T-helper 2 cell treated with Interferon-gamma antibody and Interleukin-4, amounts not matched to agents 5 μg/mL and 100 μg/mL, for 36 hours (primary cell): Measurements from ENCODE around the gene FILIP1.

Experiments
- DNase-seq: peaks from one replicate; pipeline ENCODE4 v3.0.0; 2021; ENCODE audit warnings: low spot score
- H3K27ac Mint-ChIP-seq: one replicate; pipeline ENCODE4 v1.8.0; 2021; ENCODE audit warnings: mild to moderate bottlenecking, mixed read lengths
- H3K27me3 Mint-ChIP-seq: one replicate; pipeline ENCODE4 v1.8.0; 2021; ENCODE audit warnings: low read depth, mixed read lengths
- H3K36me3 Mint-ChIP-seq: one replicate; pipeline ENCODE4 v1.8.0; 2021; ENCODE audit warnings: low read depth, mixed read lengths
- H3K4me1 Mint-ChIP-seq: one replicate; pipeline ENCODE4 v1.8.0; 2021; ENCODE audit warnings: low read depth, mixed read lengths
- H3K4me3 Mint-ChIP-seq: one replicate; pipeline ENCODE4 v1.8.0; 2022; ENCODE audit warnings: mild to moderate bottlenecking, moderate library complexity, mixed read lengths
- H3K9me3 Mint-ChIP-seq: one replicate; pipeline ENCODE4 v1.8.0; 2021; ENCODE audit warnings: mixed read lengths

FILIP1 gene

DNA sequence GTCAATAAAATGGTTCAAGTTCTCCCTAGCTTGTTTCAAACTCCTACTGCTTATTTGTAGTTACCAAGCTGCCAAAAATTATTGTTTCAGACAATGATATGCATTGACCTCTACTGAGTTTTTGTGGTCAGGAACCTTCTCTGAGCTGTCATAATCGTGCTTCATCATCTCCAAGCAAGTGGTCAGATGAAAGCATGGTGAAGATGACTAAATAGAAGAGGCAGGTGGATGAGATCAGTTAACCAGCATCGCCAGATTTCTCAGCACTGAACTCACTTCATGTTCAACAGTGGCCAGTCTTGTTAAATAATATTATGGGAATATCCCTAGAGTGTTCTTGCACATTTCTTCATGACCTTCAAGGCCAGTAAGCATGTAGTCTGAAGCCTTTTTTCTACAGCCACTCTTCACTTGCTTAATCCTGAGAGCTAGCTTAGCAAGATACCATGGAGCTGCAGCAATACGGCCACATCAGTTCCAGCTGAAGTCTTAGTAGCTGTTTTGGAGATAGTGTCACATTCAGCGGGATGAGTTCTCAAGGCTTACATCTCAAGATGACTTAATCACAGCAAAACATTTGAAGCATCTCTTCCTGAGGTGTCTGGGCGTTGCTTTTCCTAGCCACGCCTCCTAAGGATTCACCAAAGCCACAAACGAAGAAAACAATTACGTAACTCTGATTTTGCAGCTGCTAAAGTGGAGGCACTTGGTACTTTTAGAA lies 107.4 kb downstream of the FILIP1 start:
- peaks cover 9% of the 10 kb centered on the region for H3K27me3 Mint-ChIP-seq
- no peaks in the 10 kb centered on the region for H3K4me1 Mint-ChIP-seq
- no peak overlapping the region for H3K27ac Mint-ChIP-seq
- H3K9me3 Mint-ChIP-seq = no peaks in the 10 kb centered on the region
- H3K4me3 Mint-ChIP-seq = no peak overlapping the region
- no peaks in the 10 kb centered on the region for H3K36me3 Mint-ChIP-seq
- no peak for DNase-seq

DNA sequence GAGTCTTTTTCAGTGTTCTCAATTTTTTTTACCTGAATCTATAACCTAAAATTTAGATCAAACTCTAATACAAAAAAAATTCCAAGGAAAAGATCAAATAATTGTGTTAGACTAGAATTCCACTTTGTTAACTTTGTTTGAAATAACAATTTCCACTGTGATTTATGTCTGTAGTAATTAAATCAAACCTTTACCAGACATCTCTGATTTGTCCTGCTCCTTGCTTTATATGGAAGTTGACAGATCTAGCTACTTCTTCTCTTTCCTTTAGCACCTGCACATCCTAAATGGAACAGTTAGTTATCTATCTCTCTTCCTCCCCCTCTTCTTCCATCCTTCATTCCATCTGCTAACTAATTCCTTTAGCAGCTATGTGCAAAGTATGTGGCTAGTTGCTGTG lies 109.5 kb downstream of the FILIP1 start:
- Mint-ChIP-seq H3K27ac (no peak overlapping the region), H3K27me3 (peaks cover 12% of the 10 kb centered on the region), H3K4me3 (no peak overlapping the region), H3K9me3 (no peaks in the 10 kb centered on the region), H3K36me3 (no peaks in the 10 kb centered on the region), H3K4me1 (no peaks in the 10 kb centered on the region)
- no peak for DNase-seq

DNA sequence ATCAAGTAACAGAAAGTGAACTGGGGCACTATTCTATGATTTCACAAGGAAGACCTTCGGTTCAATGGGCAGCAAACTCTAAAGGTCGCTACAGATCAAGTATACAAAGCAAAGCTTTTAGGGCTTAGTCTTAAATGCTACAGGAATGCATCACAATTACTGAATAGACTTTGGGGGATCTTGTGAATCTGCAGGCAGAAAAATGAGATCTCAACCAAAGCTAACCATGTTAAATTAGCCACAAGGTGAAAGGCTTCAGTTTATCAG lies 111.0 kb downstream of the FILIP1 start:
- Mint-ChIP-seq H3K9me3 (no peaks in the 10 kb centered on the region), H3K4me3 (no peak overlapping the region), H3K4me1 (no peaks in the 10 kb centered on the region), H3K27me3 (peaks cover 12% of the 10 kb centered on the region), H3K27ac (no peak overlapping the region), H3K36me3 (no peaks in the 10 kb centered on the region)
- DNase-seq = no peak

- Mint-ChIP-seq H3K27ac (no peak overlapping the region), H3K36me3 (no peaks in the 10 kb centered on the region), H3K27me3 (peaks cover 12% of the 10 kb centered on the region), H3K4me3 (no peak overlapping the region), H3K4me1 (no peaks in the 10 kb centered on the region), H3K9me3 (no peaks in the 10 kb centered on the region)
- DNase-seq = no peak
Observed at GRCh38 chr6:75381877-75382633, 111.5 kb downstream of the FILIP1 start.

- no peak for DNase-seq
- Mint-ChIP-seq H3K9me3 (no peaks in the 10 kb centered on the region), H3K36me3 (no peaks in the 10 kb centered on the region), H3K4me3 (no peak overlapping the region), H3K27ac (no peak overlapping the region), H3K4me1 (no peaks in the 10 kb centered on the region), H3K27me3 (peaks cover 21% of the 10 kb centered on the region)
Observed at GRCh38 chr6:75379536-75379935, 114.1 kb downstream of the FILIP1 start.

GRCh38 chr6:75378101-75378500 lies 115.5 kb downstream of the FILIP1 start:
- Mint-ChIP-seq H3K27me3 (peaks cover 21% of the 10 kb centered on the region), H3K4me1 (no peaks in the 10 kb centered on the region), H3K9me3 (no peaks in the 10 kb centered on the region)

DNA sequence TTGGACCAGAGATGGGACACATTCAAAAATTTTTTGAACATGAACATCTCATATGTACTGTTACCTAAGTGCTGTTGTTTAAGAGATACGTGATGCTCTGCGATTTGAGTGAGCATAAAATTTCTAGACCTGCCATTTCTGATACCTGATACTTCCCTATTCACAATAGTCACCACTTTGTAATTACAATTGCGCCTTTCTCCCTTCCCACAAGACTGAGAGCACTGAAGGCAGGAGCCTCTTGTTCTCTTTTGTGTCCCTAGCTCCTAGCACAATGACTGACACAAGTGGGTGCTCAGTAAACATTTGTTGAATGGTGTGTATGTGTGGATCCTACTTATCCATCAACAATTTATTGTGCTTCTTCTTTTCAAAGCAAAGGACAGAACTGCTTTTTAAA lies 116.2 kb downstream of the FILIP1 start:
- H3K27me3 Mint-ChIP-seq = peaks cover 21% of the 10 kb centered on the region
- no peaks in the 10 kb centered on the region for H3K4me1 Mint-ChIP-seq
- no peak for DNase-seq
- no peaks in the 10 kb centered on the region for H3K36me3 Mint-ChIP-seq
- H3K27ac Mint-ChIP-seq = no peak overlapping the region
- H3K4me3 Mint-ChIP-seq = no peak overlapping the region
- no peaks in the 10 kb centered on the region for H3K9me3 Mint-ChIP-seq

More at GRCh38 chr6:75378101-75378500, 115.5 kb downstream of the FILIP1 start:
- Mint-ChIP-seq H3K36me3 (no peaks in the 10 kb centered on the region), H3K4me3 (no peak overlapping the region), H3K27ac (no peak overlapping the region)
- DNase-seq = no peak

DNA sequence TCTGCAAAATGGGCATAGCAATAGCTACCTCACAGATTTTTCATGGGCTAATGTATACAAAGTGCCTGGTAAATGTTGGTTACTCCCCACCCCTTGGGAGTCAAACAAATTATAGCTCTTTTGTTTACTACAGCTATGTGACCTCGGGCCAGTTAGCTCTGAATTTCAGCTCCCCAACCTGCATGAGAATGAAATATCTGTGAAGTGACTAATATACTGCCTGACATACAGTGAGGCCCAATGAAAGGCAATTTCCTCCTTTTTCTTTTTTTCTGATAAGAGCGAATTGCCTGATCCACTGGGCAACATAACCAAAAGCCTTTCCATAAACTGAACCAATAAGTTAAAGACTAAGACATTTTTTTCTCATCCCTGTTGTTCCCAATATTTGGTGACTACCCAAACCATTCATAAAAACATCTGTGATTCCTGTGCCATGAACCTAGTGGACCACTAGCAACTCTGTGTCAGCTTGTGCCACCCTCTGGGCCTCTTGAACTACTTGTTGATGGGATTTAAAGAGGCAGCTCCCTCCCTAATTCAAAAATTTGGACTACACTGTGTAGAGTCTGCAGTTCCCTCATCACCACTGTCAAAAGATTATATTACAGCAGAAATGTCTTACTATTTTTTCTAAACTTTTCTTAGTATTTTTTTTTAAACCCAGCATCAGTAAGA lies 117.1 kb downstream of the FILIP1 start:
- H3K4me3 Mint-ChIP-seq = no peak overlapping the region

GRCh38 chr6:75374961-75375400 lies 118.6 kb downstream of the FILIP1 start:
- no peak for DNase-seq
- no peak overlapping the region for H3K27ac Mint-ChIP-seq
- H3K36me3 Mint-ChIP-seq = no peaks in the 10 kb centered on the region
- H3K4me1 Mint-ChIP-seq = no peaks in the 10 kb centered on the region
- no peak overlapping the region for H3K4me3 Mint-ChIP-seq
- peaks cover 12% of the 10 kb centered on the region for H3K27me3 Mint-ChIP-seq
- no peaks in the 10 kb centered on the region for H3K9me3 Mint-ChIP-seq

More for the DNA sequence above, 117.1 kb downstream of the FILIP1 start:
- H3K27me3 Mint-ChIP-seq = peaks cover 14% of the 10 kb centered on the region
- H3K4me1 Mint-ChIP-seq = no peaks in the 10 kb centered on the region
- H3K36me3 Mint-ChIP-seq = no peaks in the 10 kb centered on the region
- no peak for DNase-seq
- no peaks in the 10 kb centered on the region for H3K9me3 Mint-ChIP-seq
- no peak overlapping the region for H3K27ac Mint-ChIP-seq

DNA sequence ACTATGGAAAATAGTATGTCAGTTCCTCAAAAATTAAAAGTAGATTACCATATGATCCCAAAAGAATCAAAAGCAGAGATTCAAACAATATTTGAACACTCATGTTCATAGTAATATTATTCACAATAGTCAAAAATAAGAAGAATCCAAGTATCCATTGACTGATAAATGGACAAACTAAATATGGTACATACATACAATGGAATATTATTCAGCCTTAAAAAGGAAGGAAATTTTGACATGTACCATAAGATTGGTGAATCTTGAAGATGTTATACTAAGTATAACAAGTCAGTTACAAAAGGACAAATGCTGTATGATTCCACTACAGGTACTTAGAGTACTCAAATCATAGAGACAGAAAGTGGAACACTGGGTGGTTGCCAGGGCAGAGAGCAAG lies 120.7 kb downstream of the FILIP1 start:
- DNase-seq = no peak
- no peak overlapping the region for H3K27ac Mint-ChIP-seq
- no peaks in the 10 kb centered on the region for H3K36me3 Mint-ChIP-seq
- no peak overlapping the region for H3K4me3 Mint-ChIP-seq
- H3K4me1 Mint-ChIP-seq = no peaks in the 10 kb centered on the region
- peaks cover 12% of the 10 kb centered on the region for H3K27me3 Mint-ChIP-seq
- no peaks in the 10 kb centered on the region for H3K9me3 Mint-ChIP-seq

DNA sequence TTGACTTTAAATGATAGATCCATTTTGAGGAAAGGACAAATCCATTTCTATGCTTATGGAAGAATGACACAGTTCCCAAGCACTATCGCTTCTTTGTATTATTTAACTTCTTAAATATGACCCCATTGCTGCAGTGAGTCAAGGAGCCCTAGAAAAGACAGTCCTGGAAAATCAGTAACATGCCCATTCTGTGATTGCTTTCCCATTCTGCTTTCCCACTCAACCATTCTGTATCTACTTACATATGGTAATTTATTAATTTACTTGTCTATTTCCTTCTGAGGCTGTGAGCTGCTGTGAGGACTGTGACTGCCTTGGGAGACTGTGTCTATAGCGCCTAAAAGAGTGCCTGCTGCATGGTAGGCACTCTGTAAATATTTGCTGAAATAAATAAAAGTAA lies 123.6 kb downstream of the FILIP1 start:
- H3K9me3 Mint-ChIP-seq = no peaks in the 10 kb centered on the region
- H3K27ac Mint-ChIP-seq = no peak overlapping the region
- no peaks in the 10 kb centered on the region for H3K36me3 Mint-ChIP-seq
- H3K4me1 Mint-ChIP-seq = no peaks in the 10 kb centered on the region
- DNase-seq = no peak
- no peak overlapping the region for H3K4me3 Mint-ChIP-seq
- peaks cover 6% of the 10 kb centered on the region for H3K27me3 Mint-ChIP-seq

DNA sequence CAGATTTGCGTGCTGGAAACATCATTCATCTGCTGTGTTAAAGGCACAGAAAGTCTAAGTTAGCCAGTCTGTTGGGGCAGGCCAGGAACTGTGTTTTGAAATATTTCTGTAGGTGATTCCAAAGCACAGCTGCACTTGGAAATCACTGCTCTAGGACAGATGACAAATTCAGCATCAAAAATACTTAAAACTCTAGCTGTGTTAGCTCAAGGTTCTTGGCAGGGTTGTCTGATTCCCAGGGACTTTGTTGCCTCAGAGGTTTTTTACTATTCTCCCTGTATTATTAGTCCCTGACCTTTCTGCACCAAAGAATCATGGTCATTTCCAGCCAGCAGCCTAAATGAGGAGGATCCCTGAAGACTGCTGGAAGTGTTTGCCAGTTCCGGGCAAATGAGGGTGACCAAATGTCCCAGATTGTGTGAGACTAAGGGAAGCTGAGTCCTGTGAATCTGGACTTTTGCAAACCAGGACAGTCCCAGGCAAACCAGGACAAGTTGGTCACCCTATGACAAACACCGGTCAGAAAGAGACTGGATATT lies 124.7 kb downstream of the FILIP1 start:
- H3K4me1 Mint-ChIP-seq = no peaks in the 10 kb centered on the region
- no peak overlapping the region for H3K4me3 Mint-ChIP-seq
- H3K27me3 Mint-ChIP-seq = peaks cover 3% of the 10 kb centered on the region
- no peak overlapping the region for H3K27ac Mint-ChIP-seq
- no peaks in the 10 kb centered on the region for H3K36me3 Mint-ChIP-seq
- H3K9me3 Mint-ChIP-seq = no peaks in the 10 kb centered on the region
- DNase-seq = no peak

DNA sequence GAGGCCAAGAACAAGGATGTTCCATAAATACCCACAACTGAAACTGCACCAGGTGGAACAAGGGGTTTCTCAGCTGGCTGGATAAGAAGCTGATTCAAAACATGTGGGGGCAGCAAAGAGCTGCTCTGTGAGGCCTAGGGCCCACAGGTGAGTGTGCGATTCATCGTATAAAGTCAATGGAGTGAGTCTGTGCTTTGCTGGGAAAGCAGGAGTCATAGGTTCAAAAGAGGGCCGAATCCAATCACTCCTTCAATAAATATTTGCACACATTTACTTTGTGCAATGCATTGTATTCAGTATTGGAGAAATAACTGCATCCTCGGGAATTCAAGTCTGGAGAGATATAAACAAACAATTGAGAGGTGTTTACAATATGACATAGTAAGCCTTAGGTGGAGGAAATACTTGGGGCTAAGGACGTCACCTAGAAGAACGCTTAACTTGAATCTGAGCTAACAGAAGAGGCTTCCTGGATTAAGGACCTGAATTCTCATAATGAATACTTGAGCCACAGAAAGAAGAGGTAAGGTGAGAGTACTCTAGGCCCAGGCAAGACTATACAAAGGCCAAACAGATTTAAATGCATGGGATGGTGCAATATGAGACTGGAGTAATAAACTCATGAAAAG lies 125.3 kb downstream of the FILIP1 start:
- Mint-ChIP-seq H3K9me3 (no peaks in the 10 kb centered on the region), H3K36me3 (no peaks in the 10 kb centered on the region), H3K27ac (no peak overlapping the region), H3K4me3 (no peak overlapping the region), H3K4me1 (no peaks in the 10 kb centered on the region), H3K27me3 (peaks cover 3% of the 10 kb centered on the region)
- DNase-seq = no peak

- Mint-ChIP-seq H3K4me1 (no peaks in the 10 kb centered on the region), H3K36me3 (no peaks in the 10 kb centered on the region)
- DNase-seq = no peak
Observed at GRCh38 chr6:75363304-75363703, 130.3 kb downstream of the FILIP1 start.

More at GRCh38 chr6:75363304-75363703, 130.3 kb downstream of the FILIP1 start:
- H3K27me3 Mint-ChIP-seq = peaks cover 2% of the 10 kb centered on the region
- no peak overlapping the region for H3K27ac Mint-ChIP-seq
- H3K4me3 Mint-ChIP-seq = no peak overlapping the region
- no peaks in the 10 kb centered on the region for H3K9me3 Mint-ChIP-seq
